Measurements from ENCODE around the gene TMEM109. TPM values are rescaled to one million over a fixed set of nuclear protein-coding genes. Genes with fewer than 3 reads are reported as not detected.

The TMEM109 gene
- total and polyA plus RNA-seq, 2 of the 4 experiments (the other 2 are of a cell fraction) = 15.1 to 69.7 TPM

DNA sequence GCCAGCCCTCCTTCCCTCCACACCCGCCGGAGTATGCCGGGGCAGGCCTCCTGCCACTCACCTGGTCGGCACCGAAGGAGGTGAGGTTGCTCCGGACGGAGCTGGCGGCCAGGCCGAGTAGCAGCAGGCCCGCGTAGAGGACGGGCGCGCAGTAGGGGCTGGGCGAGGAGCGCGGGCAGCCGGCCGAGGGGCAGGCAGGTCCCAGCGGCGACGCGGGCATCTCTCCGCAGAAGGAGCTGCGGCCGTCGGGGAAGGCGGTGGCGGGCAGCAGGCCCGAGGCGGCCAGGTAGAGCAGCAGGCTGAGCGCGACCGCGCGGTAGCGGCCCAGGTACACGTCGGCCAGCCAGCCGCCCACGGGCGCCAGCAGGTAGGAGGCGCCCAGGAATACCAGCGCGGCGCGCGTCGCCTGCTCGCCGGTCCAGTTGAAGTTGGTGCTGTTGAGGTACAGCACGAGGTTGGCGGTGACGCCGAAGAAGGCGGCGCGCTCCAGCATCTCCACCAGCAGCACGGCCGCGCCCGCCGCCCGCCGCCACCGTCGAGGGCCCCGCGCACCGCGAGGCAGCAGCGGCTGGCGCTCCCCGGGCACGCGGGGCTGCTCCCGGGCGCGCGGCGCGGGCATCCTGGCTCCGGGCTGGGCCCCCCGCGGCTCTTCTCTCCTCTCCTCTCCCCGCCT, 37.1 kb downstream of the TMEM109 start:
- Histone ChIP-seq H3K18ac (ENCODE audit: low read depth, low read length) (no peak overlapping the region; the same call in 1 of the 2 replicates), H3K79me1 (ENCODE audit: low read depth in 1 of 2, low read length in 2 of 2) (no peaks in the 10 kb centered on the region; a peak in 1 of 4 replicates), H3K9me3 (ENCODE audit: control insufficient read depth, insufficient read depth, low read length) (no peaks in the 10 kb centered on the region), H3K36me3 (ENCODE audit: control insufficient read depth, insufficient read depth, low read length) (peaks cover 2% of the 10 kb centered on the region; the same call in 1 of the 2 replicates), H3K9me1 (ENCODE audit: insufficient read depth, low read length) (no peaks in the 10 kb centered on the region), H4K91ac (ENCODE audit: insufficient read depth, low read depth, low read length) (no peak overlapping the region), H2BK5ac (ENCODE audit: low read depth, low read length, poor library complexity, severe bottlenecking) (no peak overlapping the region), H3K4me1 (ENCODE audit: control insufficient read depth, insufficient read depth, low read length) (peaks cover 12% of the 10 kb centered on the region), H3K56ac (ENCODE audit: extremely low read depth, insufficient read depth, low read length) (no peak overlapping the region), H2AK5ac (ENCODE audit: low read depth, low read length) (no peak overlapping the region), H3K9ac (ENCODE audit: low read depth, low read length) (no peak overlapping the region), H4K5ac (ENCODE audit: low read depth, low read length) (no peak overlapping the region; the same call in 1 of the 2 replicates), H3K4me2 (ENCODE audit: low read depth, low read length) (peak overlapping the region; percentile 79; the same call in 1 of the 2 replicates), H3K4me3 (ENCODE audit: insufficient read depth, low read depth, low read length) (no peak overlapping the region; the same call in 1 of the 2 replicates), H2BK20ac (ENCODE audit: low read depth, low read length) (no peak overlapping the region), H2AK9ac (replicated peaks; ENCODE audit: low read depth, low read length, poor library complexity) (peak overlapping the region; percentile 56), H3K27ac (ENCODE audit: insufficient read depth, low read length) (no peak overlapping the region), H3K14ac (replicated peaks; ENCODE audit: low read depth, low read length) (no peak overlapping the region), H4K8ac (ENCODE audit: low read depth in 2 of 2, low read length in 2 of 2) (peak overlapping the region; percentile 87 to 96; a peak in 3 of 4 replicates), H2BK120ac (ENCODE audit: low read depth, low read length) (no peak overlapping the region), H3K23ac (ENCODE audit: low read depth, low read length) (no peak overlapping the region), H3K4ac (ENCODE audit: low read depth, low read length) (no peak overlapping the region), H4K20me1 (ENCODE audit: insufficient read depth, low read length) (no peaks in the 10 kb centered on the region), H2BK15ac (ENCODE audit: low read depth, low read length) (no peak overlapping the region), H3K27me3 (ENCODE audit: control insufficient read depth, insufficient read depth, low read length) (no peaks in the 10 kb centered on the region), H2AFZ (replicated peaks; ENCODE audit: low read length, poor library complexity) (peak overlapping the region; percentile 89)
- ATAC-seq (ENCODE audit: low read depth) (no peak; the same call in 1 of the 2 replicates), DNase-seq (no peak)
- intact Hi-C loops (cut with micrococcal nuclease) = no loop called here
- TF ChIP-seq MAFK (IDR thresholded peaks at IDR 0.05; ENCODE audit: low read depth, low read length) (no peak), USF2 (IDR thresholded peaks at IDR 0.05; ENCODE audit: low read depth, low read length) (no peak), RAD21 (IDR thresholded peaks at IDR 0.05; ENCODE audit: low read length) (no peak), MXI1 (IDR thresholded peaks at IDR 0.05; ENCODE audit: borderline replicate concordance, low read depth, low read length) (no peak), BHLHE40 (IDR thresholded peaks at IDR 0.05; ENCODE audit: low read depth, low read length) (no peak), RCOR1 (IDR thresholded peaks at IDR 0.05; ENCODE audit: insufficient replicate concordance, low read length) (no peak), SMC3 (IDR thresholded peaks at IDR 0.05; ENCODE audit: low read depth, low read length) (no peak), MAZ (IDR thresholded peaks at IDR 0.05; ENCODE audit: borderline replicate concordance, low read depth, low read length) (no peak)
- TF ChIP-seq, protein P1, sequence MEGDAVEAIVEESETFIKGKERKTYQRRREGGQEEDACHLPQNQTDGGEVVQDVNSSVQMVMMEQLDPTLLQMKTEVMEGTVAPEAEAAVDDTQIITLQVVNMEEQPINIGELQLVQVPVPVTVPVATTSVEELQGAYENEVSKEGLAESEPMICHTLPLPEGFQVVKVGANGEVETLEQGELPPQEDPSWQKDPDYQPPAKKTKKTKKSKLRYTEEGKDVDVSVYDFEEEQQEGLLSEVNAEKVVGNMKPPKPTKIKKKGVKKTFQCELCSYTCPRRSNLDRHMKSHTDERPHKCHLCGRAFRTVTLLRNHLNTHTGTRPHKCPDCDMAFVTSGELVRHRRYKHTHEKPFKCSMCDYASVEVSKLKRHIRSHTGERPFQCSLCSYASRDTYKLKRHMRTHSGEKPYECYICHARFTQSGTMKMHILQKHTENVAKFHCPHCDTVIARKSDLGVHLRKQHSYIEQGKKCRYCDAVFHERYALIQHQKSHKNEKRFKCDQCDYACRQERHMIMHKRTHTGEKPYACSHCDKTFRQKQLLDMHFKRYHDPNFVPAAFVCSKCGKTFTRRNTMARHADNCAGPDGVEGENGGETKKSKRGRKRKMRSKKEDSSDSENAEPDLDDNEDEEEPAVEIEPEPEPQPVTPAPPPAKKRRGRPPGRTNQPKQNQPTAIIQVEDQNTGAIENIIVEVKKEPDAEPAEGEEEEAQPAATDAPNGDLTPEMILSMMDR (conservative IDR thresholded peaks at IDR 0.05; ENCODE audit: low read depth, low read length) = no peak
- dilution Hi-C loops (cut with HindIII; ENCODE audit: low sequenced_read_pairs, unreplicated experiment) = no loop called here
- ChIA-PET POLR2A (ENCODE audit: unreplicated experiment) (no interaction called here), CTCF (interaction anchor here (1.5 kb wide), 1 partner anchor 35 kb away, joined by 3 read pairs; no protein-coding TSS in a partner anchor)
- in situ Hi-C loops (cut with MboI; ENCODE audit: low sequenced_read_pairs) = no loop called here
- 18% methylated on average over 20 of the region's 86 CpGs; no CpG with 5 or more reads in 1 of the 2 experiments for WGBS, 2 experiments (ENCODE audit: extremely low coverage in 2 of 2, insufficient read length in 1 of 2)
- BruUV-seq (replicated peaks) = no TSS peak
